AG04449 (cell line): Measurements from ENCODE around the gene SLC25A18.

ENCODE experiments used
- CTCF ChIA-PET: fragments of 350-600 bp; formaldehyde crosslinking; extraction: SDS; loops from one replicate; lab custom pipeline; 2021; ENCODE audit warnings: antibody characterized with exemption; lab: Yijun Ruan, JAX
- POLR2A ChIA-PET: fragments of 400-600, 350-600 bp; formaldehyde crosslinking; extraction: SDS; loops from one replicate; lab custom pipeline; 2020; ENCODE audit warnings: antibody characterized with exemption, inconsistent platforms; lab: Yijun Ruan, JAX
- DNase-seq: peaks from one replicate; pipeline ENCODE4 v3.0.0-alpha.2; 2010; ENCODE audit warnings: low read depth, low spot score
- H3K4me3 ChIP-seq: 2 replicates; pipeline ENCODE4 v1.5.1; 2011; ENCODE audit warnings: low read depth, mild to moderate bottlenecking, control low read depth, low read length
- TF ChIP-seq, protein P1 (sequence below): IDR thresholded peaks from one replicate; pipeline ENCODE4 v1.5.1; 2011; ENCODE audit warnings: mild to moderate bottlenecking, moderate library complexity, low read length, control low read depth, inconsistent platforms; ENCODE audit not compliant: insufficient read depth; ENCODE audit errors: missing control alignments

SLC25A18 gene

GRCh38 chr22:17575681-17576080, 12.4 kb downstream of the SLC25A18 start:
- ChIA-PET POLR2A (no interaction called here), CTCF (no interaction called here)
- no peak for DNase-seq
- H3K4me3 ChIP-seq: no peak overlapping the region
- TF ChIP-seq, protein P1, sequence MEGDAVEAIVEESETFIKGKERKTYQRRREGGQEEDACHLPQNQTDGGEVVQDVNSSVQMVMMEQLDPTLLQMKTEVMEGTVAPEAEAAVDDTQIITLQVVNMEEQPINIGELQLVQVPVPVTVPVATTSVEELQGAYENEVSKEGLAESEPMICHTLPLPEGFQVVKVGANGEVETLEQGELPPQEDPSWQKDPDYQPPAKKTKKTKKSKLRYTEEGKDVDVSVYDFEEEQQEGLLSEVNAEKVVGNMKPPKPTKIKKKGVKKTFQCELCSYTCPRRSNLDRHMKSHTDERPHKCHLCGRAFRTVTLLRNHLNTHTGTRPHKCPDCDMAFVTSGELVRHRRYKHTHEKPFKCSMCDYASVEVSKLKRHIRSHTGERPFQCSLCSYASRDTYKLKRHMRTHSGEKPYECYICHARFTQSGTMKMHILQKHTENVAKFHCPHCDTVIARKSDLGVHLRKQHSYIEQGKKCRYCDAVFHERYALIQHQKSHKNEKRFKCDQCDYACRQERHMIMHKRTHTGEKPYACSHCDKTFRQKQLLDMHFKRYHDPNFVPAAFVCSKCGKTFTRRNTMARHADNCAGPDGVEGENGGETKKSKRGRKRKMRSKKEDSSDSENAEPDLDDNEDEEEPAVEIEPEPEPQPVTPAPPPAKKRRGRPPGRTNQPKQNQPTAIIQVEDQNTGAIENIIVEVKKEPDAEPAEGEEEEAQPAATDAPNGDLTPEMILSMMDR: no peak

- ChIA-PET CTCF (interaction anchor here (0.8 kb wide), 1 partner anchor 18 kb away, joined by 4 read pairs; no protein-coding TSS in a partner anchor), POLR2A (interaction anchor here (0.7 to 1.0 kb wide), 2 partner anchors 97 to 467 kb away, joined by 3 to 4 read pairs; no protein-coding TSS in a partner anchor)
- TF ChIP-seq, protein P1: no peak
- DNase-seq: peak; percentile 82
- H3K4me3 ChIP-seq: no peak overlapping the region
Measured at GRCh38 chr22:17576470-17576869, 13.2 kb downstream of the SLC25A18 start.

DNA sequence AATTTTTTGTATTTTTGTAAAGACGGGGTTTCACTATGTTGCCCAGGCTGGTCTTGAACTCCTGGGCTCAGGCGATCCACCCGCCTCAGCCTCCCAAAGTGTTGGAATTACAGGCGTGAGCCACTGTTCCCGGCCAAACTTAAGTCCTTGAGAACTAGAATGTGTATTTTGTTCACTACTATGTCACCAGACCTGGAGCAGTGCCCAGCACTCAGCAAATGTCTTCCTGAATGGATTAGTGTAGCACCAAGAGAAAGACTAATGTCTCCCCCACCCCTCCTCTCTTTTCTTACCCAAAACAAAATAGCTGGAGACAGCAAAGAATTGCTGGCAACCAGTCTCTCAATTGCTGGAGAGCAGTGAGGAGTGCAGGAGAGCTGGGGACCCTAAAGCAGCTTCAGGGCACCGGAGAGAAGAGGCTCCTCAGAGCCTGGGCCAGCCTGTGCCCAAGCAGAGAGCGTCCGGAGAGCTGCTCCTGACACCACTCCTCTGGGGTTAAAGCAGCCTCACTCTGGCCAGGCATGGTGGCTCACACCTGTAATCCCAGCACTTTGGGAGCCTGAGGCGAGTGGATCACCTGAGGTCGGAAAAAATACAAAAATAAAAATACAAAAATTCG, 14.9 kb downstream of the SLC25A18 start:
- no peak overlapping the region for H3K4me3 ChIP-seq
- TF ChIP-seq, protein P1: no peak
- CTCF ChIA-PET: no interaction called here
- POLR2A ChIA-PET: interaction anchor here (0.6 kb wide), 1 partner anchor 492 kb away, joined by 3 read pairs; no protein-coding TSS in a partner anchor
- DNase-seq: no peak

DNA sequence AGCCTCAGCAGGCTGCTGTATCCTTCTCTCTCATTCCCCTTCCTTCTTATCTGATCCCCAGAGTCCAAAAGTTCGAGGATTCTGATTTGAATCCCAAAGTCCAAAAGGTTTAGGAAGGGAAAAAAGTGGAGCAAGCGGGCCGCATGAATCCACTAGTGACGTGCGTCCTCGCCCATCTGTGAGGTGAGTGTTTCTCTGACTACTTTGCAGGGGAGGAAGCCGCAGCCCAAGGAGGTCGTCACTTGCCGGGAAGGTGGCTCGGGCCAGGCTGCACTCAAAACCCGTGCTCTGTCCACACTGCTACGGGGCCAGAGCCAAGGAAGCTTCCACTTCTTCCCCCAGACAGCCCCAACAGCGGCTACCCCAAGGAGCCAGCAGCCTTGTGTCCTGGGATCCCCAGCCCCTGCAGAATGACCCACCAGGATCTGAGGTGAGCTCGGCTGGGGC, 16.3 kb downstream of the SLC25A18 start:
- ChIA-PET POLR2A (no interaction called here), CTCF (no interaction called here)
- TF ChIP-seq, protein P1: no peak
- H3K4me3 ChIP-seq: no peak overlapping the region
- no peak for DNase-seq

DNA sequence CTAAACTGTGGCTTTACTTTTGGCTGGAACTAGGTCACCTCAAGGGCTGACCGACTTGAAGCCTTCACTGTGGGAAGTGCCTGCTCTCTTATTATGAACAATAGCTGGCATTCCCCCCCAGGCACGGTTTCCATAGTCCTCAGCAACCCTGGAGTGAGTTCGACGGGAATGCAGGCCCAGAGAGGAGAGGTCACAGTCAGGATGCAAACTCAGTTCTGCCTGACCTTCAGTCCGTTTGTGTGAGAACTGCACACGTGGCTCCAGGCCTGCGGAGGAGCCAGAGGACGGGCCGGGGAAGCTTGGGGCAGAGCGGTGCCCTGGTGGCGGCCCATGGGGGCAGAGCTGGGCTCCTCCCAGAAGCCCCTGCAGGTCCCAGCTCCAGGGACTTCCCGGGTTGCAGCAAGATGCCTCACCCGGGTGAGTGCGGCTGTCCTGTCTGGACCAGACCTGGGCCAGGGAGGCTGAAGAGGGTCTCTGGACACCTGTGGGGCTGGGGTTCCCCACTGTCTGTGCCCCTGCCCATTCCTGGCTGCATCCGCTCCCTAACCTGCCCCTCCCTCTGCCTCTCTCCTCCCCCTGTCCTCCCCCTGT, 17.2 kb downstream of the SLC25A18 start:
- no peak overlapping the region for H3K4me3 ChIP-seq
- ChIA-PET CTCF (interaction anchor here (0.9 kb wide), 1 partner anchor 9 kb away, joined by 3 read pairs; no protein-coding TSS in a partner anchor), POLR2A (no interaction called here)
- TF ChIP-seq, protein P1: no peak
- no peak for DNase-seq

DNA sequence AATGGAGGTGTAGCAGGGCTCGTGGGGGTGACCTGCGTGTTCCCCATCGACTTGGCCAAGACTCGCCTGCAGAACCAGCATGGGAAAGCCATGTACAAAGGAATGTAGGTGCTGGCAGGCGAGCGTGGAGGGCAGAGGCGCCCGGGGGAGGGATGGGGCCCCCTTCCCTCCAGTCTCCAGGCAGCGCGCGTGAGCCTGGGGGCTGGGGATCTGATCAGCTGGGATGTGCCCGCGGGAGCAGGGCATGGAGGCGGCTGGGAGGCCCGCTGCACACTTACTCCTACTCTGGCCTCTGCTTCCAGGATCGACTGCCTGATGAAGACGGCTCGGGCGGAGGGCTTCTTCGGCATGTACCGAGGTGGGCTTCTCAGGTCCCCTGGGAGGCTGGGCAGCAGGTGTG, 17.8 kb downstream of the SLC25A18 start:
- TF ChIP-seq, protein P1: no peak

More for the DNA sequence above, 17.8 kb downstream of the SLC25A18 start:
- ChIA-PET CTCF (no interaction called here), POLR2A (no interaction called here)
- DNase-seq: no peak
- no peak overlapping the region for H3K4me3 ChIP-seq
